GOT3 (cell line): ENCODE measurements around the gene CIZ1.
A peak's percentile ranks its signal among the peaks of the same experiment; 100 is the strongest.

Experiments used
- DNase-seq: peaks from one replicate; lab custom pipeline; 2025; ENCODE audit warnings: mixed read lengths; lab: John Stamatoyannopoulos, UW

CIZ1 gene

GRCh38 chr9:128124873-128125579 is 66.3 kb downstream of the CIZ1 start:
- DNase-seq = no peak

- no peak for DNase-seq
These were observed 66.9 kb downstream of the CIZ1 start for GRCh38 chr9:128124451-128124850.

- no peak for DNase-seq
These were observed 67.8 kb downstream of the CIZ1 start for GRCh38 chr9:128123451-128124080.

- no peak for DNase-seq
These were observed 68.6 kb downstream of the CIZ1 start for GRCh38 chr9:128122809-128123175.

- DNase-seq = no peak
These were observed 69.2 kb downstream of the CIZ1 start for GRCh38 chr9:128121924-128122808.

GRCh38 chr9:128121466-128121810 is 69.9 kb downstream of the CIZ1 start:
- no peak for DNase-seq

GRCh38 chr9:128120741-128121465 is 70.5 kb downstream of the CIZ1 start:
- DNase-seq = no peak

- no peak for DNase-seq
These were observed 71.2 kb downstream of the CIZ1 start for GRCh38 chr9:128120061-128120740.

- no peak for DNase-seq
These were observed 72.3 kb downstream of the CIZ1 start for GRCh38 chr9:128118971-128119665.

- no peak for DNase-seq
These were observed 72.9 kb downstream of the CIZ1 start for GRCh38 chr9:128118472-128118857.

GRCh38 chr9:128117613-128118471 is 73.5 kb downstream of the CIZ1 start:
- peak; percentile 41 for DNase-seq

- no peak for DNase-seq
These were observed 75.0 kb downstream of the CIZ1 start for GRCh38 chr9:128116104-128117083.
